ENCODE results near the gene PCNX4. TPM values are rescaled to one million over a fixed set of nuclear protein-coding genes. Genes with fewer than 3 reads are reported as not detected.

Gene PCNX4
- total RNA-seq, 1 donor from 2014 or later = 29.2 TPM

GRCh38 chr14:60195179-60195810 lies 103.6 kb downstream of the PCNX4 start:
- peaks cover 0 to 10% (median 8%) of the 10 kb centered on the region in 3 donors for H3K4me1 ChIP-seq (ENCODE audit: control insufficient read depth in 3 of 3, insufficient read depth in 3 of 3, low read length in 3 of 3)
- no peaks in the 10 kb centered on the region for H3K27me3 ChIP-seq (ENCODE audit: control insufficient read depth in 3 of 3, insufficient read depth in 3 of 3, low read length in 3 of 3)
- no peaks in the 10 kb centered on the region for H3K9me3 ChIP-seq (ENCODE audit: control insufficient read depth in 3 of 3, low read length in 3 of 3)
- H3K4me3 ChIP-seq (ENCODE audit: low read length in 3 of 3) = no peak overlapping the region
- no peak overlapping the region for H3K9ac ChIP-seq (ENCODE audit: low read depth in 1 of 3, low read length in 3 of 3)
- H3K27ac ChIP-seq (ENCODE audit: low read depth, low read length) = no peak overlapping the region
- no peaks in the 10 kb centered on the region for H3K36me3 ChIP-seq (ENCODE audit: control insufficient read depth in 3 of 3, insufficient read depth in 3 of 3, low read length in 3 of 3)

- peaks cover 0 to 10% (median 8%) of the 10 kb centered on the region in 3 donors for H3K4me1 ChIP-seq (ENCODE audit: control insufficient read depth in 3 of 3, insufficient read depth in 3 of 3, low read length in 3 of 3)
- no peak overlapping the region for H3K4me3 ChIP-seq (ENCODE audit: low read length in 3 of 3)
- no peaks in the 10 kb centered on the region for H3K9me3 ChIP-seq (ENCODE audit: control insufficient read depth in 3 of 3, low read length in 3 of 3)
- H3K9ac ChIP-seq (ENCODE audit: low read depth in 1 of 3, low read length in 3 of 3) = no peak overlapping the region
- no peaks in the 10 kb centered on the region for H3K36me3 ChIP-seq (ENCODE audit: control insufficient read depth in 3 of 3, insufficient read depth in 3 of 3, low read length in 3 of 3)
- H3K27ac ChIP-seq (ENCODE audit: low read depth, low read length) = no peak overlapping the region
- no peaks in the 10 kb centered on the region for H3K27me3 ChIP-seq (ENCODE audit: control insufficient read depth in 3 of 3, insufficient read depth in 3 of 3, low read length in 3 of 3)
Observed at GRCh38 chr14:60196291-60196690, 104.6 kb downstream of the PCNX4 start.

- Histone ChIP-seq H3K9ac (ENCODE audit: low read depth in 1 of 3, low read length in 3 of 3) (peak overlapping the region in 1 of 3 donors; percentile 30), H3K9me3 (ENCODE audit: control insufficient read depth in 3 of 3, low read length in 3 of 3) (no peaks in the 10 kb centered on the region), H3K27ac (ENCODE audit: low read depth, low read length) (no peak overlapping the region), H3K36me3 (ENCODE audit: control insufficient read depth in 3 of 3, insufficient read depth in 3 of 3, low read length in 3 of 3) (no peaks in the 10 kb centered on the region), H3K4me3 (ENCODE audit: low read length in 3 of 3) (no peak overlapping the region), H3K4me1 (ENCODE audit: control insufficient read depth in 3 of 3, insufficient read depth in 3 of 3, low read length in 3 of 3) (peaks cover 0 to 10% (median 8%) of the 10 kb centered on the region in 3 donors), H3K27me3 (ENCODE audit: control insufficient read depth in 3 of 3, insufficient read depth in 3 of 3, low read length in 3 of 3) (no peaks in the 10 kb centered on the region)
Observed at GRCh38 chr14:60197629-60198303, 106.0 kb downstream of the PCNX4 start.

- no peaks in the 10 kb centered on the region for H3K9me3 ChIP-seq (ENCODE audit: control insufficient read depth in 3 of 3, low read length in 3 of 3)
- H3K27ac ChIP-seq (ENCODE audit: low read depth, low read length) = no peak overlapping the region
- H3K27me3 ChIP-seq (ENCODE audit: control insufficient read depth in 3 of 3, insufficient read depth in 3 of 3, low read length in 3 of 3) = no peaks in the 10 kb centered on the region
- H3K36me3 ChIP-seq (ENCODE audit: control insufficient read depth in 3 of 3, insufficient read depth in 3 of 3, low read length in 3 of 3) = no peaks in the 10 kb centered on the region
- peaks cover 4 to 14% (median 13%) of the 10 kb centered on the region in 3 donors for H3K4me1 ChIP-seq (ENCODE audit: control insufficient read depth in 3 of 3, insufficient read depth in 3 of 3, low read length in 3 of 3)
- H3K4me3 ChIP-seq (ENCODE audit: low read length in 3 of 3) = no peak overlapping the region
- no peak overlapping the region for H3K9ac ChIP-seq (ENCODE audit: low read depth in 1 of 3, low read length in 3 of 3)
Observed at GRCh38 chr14:60199321-60199720, 107.6 kb downstream of the PCNX4 start.

- no peaks in the 10 kb centered on the region for H3K36me3 ChIP-seq (ENCODE audit: control insufficient read depth in 3 of 3, insufficient read depth in 3 of 3, low read length in 3 of 3)
- H3K9ac ChIP-seq (ENCODE audit: low read depth in 1 of 3, low read length in 3 of 3) = peak overlapping the region in 2 of 3 donors; percentile 43 to 46
- no peaks in the 10 kb centered on the region for H3K27me3 ChIP-seq (ENCODE audit: control insufficient read depth in 3 of 3, insufficient read depth in 3 of 3, low read length in 3 of 3)
- H3K4me3 ChIP-seq (ENCODE audit: low read length in 3 of 3) = peak overlapping the region in 2 of 3 donors; percentile 42 to 45
- H3K4me1 ChIP-seq (ENCODE audit: control insufficient read depth in 3 of 3, insufficient read depth in 3 of 3, low read length in 3 of 3) = peaks cover 9 to 12% (median 12%) of the 10 kb centered on the region in 3 donors
- peak overlapping the region; percentile 65 for H3K27ac ChIP-seq (ENCODE audit: low read depth, low read length)
- H3K9me3 ChIP-seq (ENCODE audit: control insufficient read depth in 3 of 3, low read length in 3 of 3) = no peaks in the 10 kb centered on the region
Observed at GRCh38 chr14:60204104-60204842, 112.5 kb downstream of the PCNX4 start.

- Histone ChIP-seq H3K36me3 (ENCODE audit: control insufficient read depth in 3 of 3, insufficient read depth in 3 of 3, low read length in 3 of 3) (no peaks in the 10 kb centered on the region), H3K27ac (ENCODE audit: low read depth, low read length) (peak overlapping the region; percentile 65), H3K27me3 (ENCODE audit: control insufficient read depth in 3 of 3, insufficient read depth in 3 of 3, low read length in 3 of 3) (no peaks in the 10 kb centered on the region), H3K4me1 (ENCODE audit: control insufficient read depth in 3 of 3, insufficient read depth in 3 of 3, low read length in 3 of 3) (peaks cover 9 to 12% (median 12%) of the 10 kb centered on the region in 3 donors), H3K4me3 (ENCODE audit: low read length in 3 of 3) (no peak overlapping the region), H3K9me3 (ENCODE audit: control insufficient read depth in 3 of 3, low read length in 3 of 3) (no peaks in the 10 kb centered on the region), H3K9ac (ENCODE audit: low read depth in 1 of 3, low read length in 3 of 3) (peak overlapping the region in 2 of 3 donors; percentile 43 to 46)
Observed at GRCh38 chr14:60204843-60205774, 113.4 kb downstream of the PCNX4 start.

GRCh38 chr14:60206249-60206670 lies 114.5 kb downstream of the PCNX4 start:
- no peak overlapping the region for H3K27ac ChIP-seq (ENCODE audit: low read depth, low read length)
- H3K27me3 ChIP-seq (ENCODE audit: control insufficient read depth in 3 of 3, insufficient read depth in 3 of 3, low read length in 3 of 3) = no peaks in the 10 kb centered on the region
- no peaks in the 10 kb centered on the region for H3K36me3 ChIP-seq (ENCODE audit: control insufficient read depth in 3 of 3, insufficient read depth in 3 of 3, low read length in 3 of 3)
- H3K4me1 ChIP-seq (ENCODE audit: control insufficient read depth in 3 of 3, insufficient read depth in 3 of 3, low read length in 3 of 3) = peaks cover 9 to 12% (median 12%) of the 10 kb centered on the region in 3 donors
- H3K4me3 ChIP-seq (ENCODE audit: low read length in 3 of 3) = no peak overlapping the region
- H3K9me3 ChIP-seq (ENCODE audit: control insufficient read depth in 3 of 3, low read length in 3 of 3) = no peaks in the 10 kb centered on the region
- H3K9ac ChIP-seq (ENCODE audit: low read depth in 1 of 3, low read length in 3 of 3) = no peak overlapping the region

- H3K27me3 ChIP-seq (ENCODE audit: control insufficient read depth in 3 of 3, insufficient read depth in 3 of 3, low read length in 3 of 3) = no peaks in the 10 kb centered on the region
- H3K4me1 ChIP-seq (ENCODE audit: control insufficient read depth in 3 of 3, insufficient read depth in 3 of 3, low read length in 3 of 3) = peaks cover 9 to 12% (median 12%) of the 10 kb centered on the region in 3 donors
- no peak overlapping the region for H3K4me3 ChIP-seq (ENCODE audit: low read length in 3 of 3)
- no peaks in the 10 kb centered on the region for H3K36me3 ChIP-seq (ENCODE audit: control insufficient read depth in 3 of 3, insufficient read depth in 3 of 3, low read length in 3 of 3)
- H3K27ac ChIP-seq (ENCODE audit: low read depth, low read length) = no peak overlapping the region
- no peak overlapping the region for H3K9ac ChIP-seq (ENCODE audit: low read depth in 1 of 3, low read length in 3 of 3)
- H3K9me3 ChIP-seq (ENCODE audit: control insufficient read depth in 3 of 3, low read length in 3 of 3) = no peaks in the 10 kb centered on the region
Observed at GRCh38 chr14:60206837-60207533, 115.3 kb downstream of the PCNX4 start.

GRCh38 chr14:60210703-60211102 lies 119.0 kb downstream of the PCNX4 start:
- Histone ChIP-seq H3K4me1 (ENCODE audit: control insufficient read depth in 3 of 3, insufficient read depth in 3 of 3, low read length in 3 of 3) (peaks cover 3 to 11% (median 6%) of the 10 kb centered on the region in 3 donors), H3K9ac (ENCODE audit: low read depth in 1 of 3, low read length in 3 of 3) (no peak overlapping the region), H3K27me3 (ENCODE audit: control insufficient read depth in 3 of 3, insufficient read depth in 3 of 3, low read length in 3 of 3) (no peaks in the 10 kb centered on the region)

More at GRCh38 chr14:60210703-60211102, 119.0 kb downstream of the PCNX4 start:
- Histone ChIP-seq H3K9me3 (ENCODE audit: control insufficient read depth in 3 of 3, low read length in 3 of 3) (no peaks in the 10 kb centered on the region), H3K4me3 (ENCODE audit: low read length in 3 of 3) (no peak overlapping the region), H3K36me3 (ENCODE audit: control insufficient read depth in 3 of 3, insufficient read depth in 3 of 3, low read length in 3 of 3) (no peaks in the 10 kb centered on the region), H3K27ac (ENCODE audit: low read depth, low read length) (no peak overlapping the region)
